DLD1 (cell line): ENCODE measurements around the gene SLC7A6.

Source experiments
- in situ Hi-C: cut with HindIII; loops from 2 replicates; pipeline ENCODE4 v1.10.0; 2017; ENCODE audit warnings: low sequenced_read_pairs

The SLC7A6 gene

GRCh38 chr16:68298907-68299561, 34.7 kb downstream of the SLC7A6 start:
- in situ Hi-C loops, result no loop called here

- in situ Hi-C loops, result no loop called here
Observed at GRCh38 chr16:68299571-68300453, 35.5 kb downstream of the SLC7A6 start.

- in situ Hi-C loops, result no loop called here
Observed at GRCh38 chr16:68300734-68301459, 36.6 kb downstream of the SLC7A6 start.

- in situ Hi-C loops, result no loop called here
Observed at GRCh38 chr16:68306633-68307032, 42.3 kb downstream of the SLC7A6 start.

- in situ Hi-C loops, result no loop called here
Observed at GRCh38 chr16:68309799-68310198, 45.5 kb downstream of the SLC7A6 start.

- in situ Hi-C loops, result no loop called here
Observed at GRCh38 chr16:68310437-68310773, 46.1 kb downstream of the SLC7A6 start.

- in situ Hi-C loops, result no loop called here
Observed at GRCh38 chr16:68310774-68311511, 46.6 kb downstream of the SLC7A6 start, which contains the start of the genes PRMT7 and SLC7A6OS. Gene PRMT7 (plus strand): TSS chr16:68311019. CDS start chr16:68315980, 4,961 bp downstream. Gene SLC7A6OS (minus strand): TSS chr16:68310946. CDS start chr16:68310926, 20 bp downstream.

- in situ Hi-C loops, result no loop called here
Observed at GRCh38 chr16:68313116-68313515, 48.8 kb downstream of the SLC7A6 start.

- in situ Hi-C loops, result no loop called here
Observed at GRCh38 chr16:68319185-68319908, 55.0 kb downstream of the SLC7A6 start.

GRCh38 chr16:68324336-68324735, 60.0 kb downstream of the SLC7A6 start:
- in situ Hi-C loops, result no loop called here

- in situ Hi-C loops, result no loop called here
Observed at GRCh38 chr16:68324780-68325357, 60.5 kb downstream of the SLC7A6 start.

- in situ Hi-C loops, result no loop called here
Observed at GRCh38 chr16:68328151-68328859, 64.0 kb downstream of the SLC7A6 start.

GRCh38 chr16:68328860-68329390, 64.6 kb downstream of the SLC7A6 start:
- in situ Hi-C loops, result no loop called here

- in situ Hi-C loops, result no loop called here
Observed at GRCh38 chr16:68331879-68332410, 67.6 kb downstream of the SLC7A6 start.

GRCh38 chr16:68332411-68333121, 68.2 kb downstream of the SLC7A6 start:
- in situ Hi-C loops, result no loop called here

GRCh38 chr16:68335175-68335574, 70.8 kb downstream of the SLC7A6 start:
- in situ Hi-C loops, result no loop called here

GRCh38 chr16:68338326-68339119, 74.2 kb downstream of the SLC7A6 start:
- in situ Hi-C loops, result no loop called here
